Erythroblast (primary cell): Measurements from ENCODE around the gene FYN.

ENCODE experiments used
- GATA1 ChIP-seq: IDR thresholded peaks from 2 replicates; pipeline ENCODE4 v1.6.1; 2011; ENCODE audit warnings: low read depth, mild to moderate bottlenecking, control low read depth, low read length, moderate library complexity
- POLR2A ChIP-seq: IDR thresholded peaks from 2 replicates; pipeline ENCODE4 v1.6.1; 2011; ENCODE audit warnings: mild to moderate bottlenecking, low read length

DNA sequence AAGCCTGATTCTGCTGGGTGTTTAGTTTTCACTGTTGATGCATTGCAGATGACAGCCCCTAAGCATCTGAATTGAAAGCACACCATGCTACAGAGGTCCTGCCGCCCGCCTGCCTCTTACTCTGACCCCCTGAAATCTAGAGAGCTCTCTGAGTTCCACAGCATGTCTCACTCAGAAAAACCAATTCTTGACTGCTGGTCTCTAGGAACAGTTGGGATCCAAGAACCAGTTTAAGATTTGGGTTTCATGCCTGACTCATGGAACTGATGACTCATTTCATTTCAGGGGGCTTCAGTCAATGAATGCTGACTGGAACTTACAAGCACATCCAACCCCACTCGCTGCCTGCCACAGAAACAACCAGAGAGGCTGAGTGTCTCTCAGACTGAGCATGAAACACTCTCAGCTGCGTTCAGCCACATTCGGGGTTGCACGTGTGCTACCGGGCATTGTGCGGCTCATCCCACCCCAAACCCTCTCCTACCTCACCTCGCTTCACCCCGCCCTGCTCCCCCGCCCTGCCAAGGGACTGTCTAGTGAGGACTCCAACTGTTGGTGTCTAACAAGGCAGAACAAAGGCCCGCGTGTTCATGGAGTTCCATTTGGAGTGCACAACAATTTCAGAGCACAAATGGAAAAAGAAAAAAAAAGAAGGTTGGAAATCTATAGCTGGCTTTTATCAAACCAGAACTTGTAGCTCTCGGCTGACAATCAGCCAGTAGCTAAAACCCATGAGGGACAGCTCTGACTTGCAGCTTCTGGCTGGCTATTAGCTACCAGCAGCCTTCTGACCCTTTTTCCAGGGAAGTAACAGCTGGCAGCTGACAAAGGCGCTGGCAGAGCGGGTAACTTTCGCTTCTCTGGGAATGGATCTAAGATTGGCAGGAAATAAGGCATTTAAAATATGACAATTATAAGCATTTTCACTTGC lies 247.5 kb downstream of the FYN start:
- TF ChIP-seq POLR2A (no peak), GATA1 (no peak)
